GM23338 (cell line): Measurements from ENCODE around the gene POR. TPM values are rescaled to one million over a fixed set of nuclear protein-coding genes. Genes with fewer than 3 reads are reported as not detected.

Source experiments
- ATAC-seq: fragments of 200-7000 bp; cut with Tn5 transposase; 3 replicates; pipeline ENCODE4 v1.9.1; 2020
- DNase-seq: peaks from one replicate; pipeline ENCODE4 v3.0.0-alpha.2; 2015; ENCODE audit warnings: low spot score
- H2AFZ ChIP-seq: fragments of 200-600 bp; sonication (generic); 2 replicates; pipeline ENCODE4 v1.8.0; 2016; ENCODE audit warnings: antibody characterized with exemption, mild to moderate bottlenecking, moderate library complexity
- H3F3A ChIP-seq: fragments of 200-600 bp; sonication (generic); replicated peaks from 2 replicates; pipeline ENCODE4 v1.8.0; 2017; ENCODE audit warnings: antibody characterized with exemption, mixed run types, low read depth
- H3K27ac ChIP-seq: fragments of 200-600 bp; sonication (generic); 2 replicates; pipeline ENCODE4 v1.6.1; 2016; ENCODE audit warnings: low read depth
- H3K27me3 ChIP-seq: fragments of 200-600 bp; sonication (generic); 2 replicates; pipeline ENCODE4 v1.8.0; 2016; ENCODE audit warnings: mild to moderate bottlenecking, mixed run types, moderate library complexity; ENCODE audit not compliant: insufficient read depth
- H3K36me3 ChIP-seq: fragments of 200-600 bp; sonication (generic); 2 replicates; pipeline ENCODE4 v1.8.0; 2016; ENCODE audit warnings: mild to moderate bottlenecking; ENCODE audit not compliant: insufficient read depth
- H3K4me1 ChIP-seq: fragments of 200-600 bp; sonication (generic); 2 replicates; pipeline ENCODE4 v1.8.0; 2016; ENCODE audit warnings: mild to moderate bottlenecking, moderate library complexity; ENCODE audit not compliant: insufficient read depth
- H3K4me2 ChIP-seq: fragments of 200-600 bp; sonication (generic); 2 replicates; pipeline ENCODE4 v1.7.1; 2017; ENCODE audit warnings: mixed run types
- H3K4me3 ChIP-seq: fragments of 200-600 bp; sonication (generic); 2 replicates; pipeline ENCODE4 v1.6.1; 2016; ENCODE audit warnings: mixed run types
- H3K79me2 ChIP-seq: fragments of 200-600 bp; sonication (generic); replicated peaks from 2 replicates; pipeline ENCODE4 v1.8.0; 2017; ENCODE audit warnings: mild to moderate bottlenecking; ENCODE audit not compliant: insufficient read depth
- H3K9me2 ChIP-seq: fragments of 200-600 bp; sonication (generic); 2 replicates; pipeline ENCODE4 v1.8.0; 2017; ENCODE audit not compliant: insufficient read depth
- H4K20me1 ChIP-seq: fragments of 200-600 bp; sonication (generic); replicated peaks from 2 replicates; pipeline ENCODE4 v1.8.0; 2017; ENCODE audit warnings: mild to moderate bottlenecking; ENCODE audit not compliant: insufficient read depth
- H3K27ac Mint-ChIP-seq: 2 replicates; pipeline ENCODE4 v1.8.0; 2020; ENCODE audit warnings: inconsistent platforms, mild to moderate bottlenecking, moderate library complexity, mixed read lengths
- H3K27me3 Mint-ChIP-seq: 3 replicates; pipeline ENCODE4 v1.8.0; 2022; ENCODE audit warnings: low read depth, mild to moderate bottlenecking, moderate library complexity, mixed read lengths, inconsistent platforms; ENCODE audit not compliant: insufficient read depth, poor library complexity
- H3K36me3 Mint-ChIP-seq: 3 replicates; pipeline ENCODE4 v1.8.0; 2021; ENCODE audit warnings: low read depth, mild to moderate bottlenecking, inconsistent platforms, moderate library complexity, mixed read lengths
- H3K4me1 Mint-ChIP-seq: 3 replicates; pipeline ENCODE4 v1.8.0; 2020; ENCODE audit warnings: mild to moderate bottlenecking, inconsistent platforms, mixed read lengths
- H3K4me3 Mint-ChIP-seq: 3 replicates; pipeline ENCODE4 v1.8.0; 2021; ENCODE audit warnings: moderate library complexity, mild to moderate bottlenecking, inconsistent platforms, mixed read lengths
- H3K9me3 Mint-ChIP-seq: 3 replicates; pipeline ENCODE4 v1.8.0; 2020; ENCODE audit warnings: moderate library complexity, mild to moderate bottlenecking, inconsistent platforms, mixed read lengths
- CREB1 ChIP-seq: fragments of 250-450 bp; sonication (Bioruptor Pico); IDR thresholded peaks from 2 replicates; pipeline ENCODE4 v1.5.0; 2020; ENCODE audit warnings: low read depth, mild to moderate bottlenecking, moderate library complexity
- CTCF ChIP-seq, 2 experiments: fragments of 200-600 bp in 1 of 2; sonication (generic) in 1 of 2; conservative IDR thresholded peaks; 2 replicates each; pipeline versions ENCODE4 v1.5.1 to v1.6.1; 2016 to 2017; ENCODE audit warnings: antibody characterized with exemption in 2 of 2, low read depth in 2 of 2, mild to moderate bottlenecking in 2 of 2, moderate library complexity in 1 of 2
- ETS1 ChIP-seq: IDR thresholded peaks from 2 replicates; pipeline ENCODE4 v1.6.1; 2016; ENCODE audit warnings: antibody characterized with exemption
- EZH2 ChIP-seq: fragments of 200-600 bp; sonication (generic); IDR thresholded peaks from one replicate; pipeline ENCODE4 v1.8.0; 2017; ENCODE audit warnings: antibody characterized with exemption, mild to moderate bottlenecking, low read depth; ENCODE audit not compliant: unreplicated experiment
- EZH2phosphoT487 ChIP-seq: fragments of 200-600 bp; sonication (generic); IDR thresholded peaks from one replicate; pipeline ENCODE4 v1.8.1; 2018; ENCODE audit warnings: antibody characterized with exemption; ENCODE audit not compliant: unreplicated experiment
- JUNB ChIP-seq: IDR thresholded peaks from one replicate; pipeline ENCODE4 v1.6.1; 2016; ENCODE audit warnings: antibody characterized with exemption; ENCODE audit not compliant: unreplicated experiment
- NANOG ChIP-seq: IDR thresholded peaks from 2 replicates; pipeline ENCODE4 v1.6.1; 2016; ENCODE audit warnings: antibody characterized with exemption, borderline replicate concordance
- POLR2AphosphoS5 ChIP-seq: IDR thresholded peaks from 2 replicates; pipeline ENCODE4 v1.6.1; 2016; ENCODE audit warnings: antibody characterized with exemption, low read depth
- REST ChIP-seq: IDR thresholded peaks from one replicate; pipeline ENCODE4 v1.6.1; 2018; ENCODE audit warnings: antibody characterized with exemption; ENCODE audit not compliant: unreplicated experiment
- STAT1 ChIP-seq: IDR thresholded peaks from one replicate; pipeline ENCODE4 v1.6.1; 2016; ENCODE audit warnings: antibody characterized with exemption; ENCODE audit not compliant: unreplicated experiment
- ZNF114 ChIP-seq: fragments of 250-450 bp; sonication (Bioruptor Pico); IDR thresholded peaks from 2 replicates; pipeline ENCODE4 v1.5.0; 2020; ENCODE audit warnings: mild to moderate bottlenecking, moderate library complexity
- ZNF331 ChIP-seq: fragments of 250-450 bp; sonication (Bioruptor Pico); IDR thresholded peaks from 2 replicates; pipeline ENCODE4 v1.5.0; 2020; ENCODE audit warnings: low read depth, mild to moderate bottlenecking, moderate library complexity
- ZNF462 ChIP-seq: fragments of 250-450 bp; sonication (Bioruptor Pico); IDR thresholded peaks from 2 replicates; pipeline ENCODE4 v1.5.0; 2020; ENCODE audit warnings: mild to moderate bottlenecking, moderate library complexity
- polyA plus RNA-seq: library from polyadenylated mRNA; unstranded; fragments of >200 nt; fragmentation: Nextera tagmentation; extraction: Ambion mirVana; gene quantifications from 2 replicates; pipeline ENCODE4 v1.2.1, GENCODE V29; 2016
- total RNA-seq: library from RNA; depleted of rRNA; stranded (reverse); fragments of >200 nt; shearing (Covaris generic); gene quantifications from 2 replicates; pipeline ENCODE4 v1.2.3, GENCODE V29; 2014

The POR gene
- total and polyA plus RNA-seq, 2 experiments from 2014 or later = 126 to 164 TPM

- TF ChIP-seq STAT1 (no peak), JUNB (no peak), ETS1 (no peak), CREB1 (CRISPR knock-in tag) (no peak), POLR2AphosphoS5 (no peak), NANOG (no peak), EZH2 (no peak), REST (no peak), EZH2phosphoT487 (no peak), ZNF331 (CRISPR knock-in tag) (no peak), ZNF462 (CRISPR knock-in tag) (no peak), CTCF (conservative IDR thresholded peaks at IDR 0.05; ENCODE audit: low read depth in 2 of 2) (no peak), ZNF114 (CRISPR knock-in tag) (no peak)
- Histone ChIP-seq H3K9me2 (no peaks in the 10 kb centered on the region), H3F3A (no peaks in the 10 kb centered on the region), H3K36me3 (no peaks in the 10 kb centered on the region; the same call in 1 of the 2 replicates), H3K4me1 (no peaks in the 10 kb centered on the region), H3K4me3 (no peak overlapping the region), H3K27me3 (no peaks in the 10 kb centered on the region), H3K79me2 (no peaks in the 10 kb centered on the region), H3K27ac (no peak overlapping the region), H3K4me2 (no peak overlapping the region), H2AFZ (no peak overlapping the region), H4K20me1 (no peaks in the 10 kb centered on the region)
- Mint-ChIP-seq H3K27ac (no peak overlapping the region), H3K9me3 (no peaks in the 10 kb centered on the region), H3K27me3 (peaks cover 20% of the 10 kb centered on the region), H3K36me3 (peaks cover 25% of the 10 kb centered on the region), H3K4me1 (peaks cover 15% of the 10 kb centered on the region), H3K4me3 (no peak overlapping the region)
- ATAC-seq (no peak), DNase-seq (no peak)
These were observed 70.7 kb downstream of the POR start for GRCh38 chr7:75985518-75986146.
